Measurements from ENCODE around the gene DNAH7. TPM values are rescaled to one million over a fixed set of nuclear protein-coding genes. Genes with fewer than 3 reads are reported as not detected.

DNAH7 gene
- total RNA-seq, 6 experiments from 2014 or later, result 0.12 to 0.35 (median 0.26) TPM

GRCh38 chr2:195848119-195848899, 220.3 kb downstream of the DNAH7 start:
- H3K4me1 ChIP-seq, result no peaks in the 10 kb centered on the region
- ATAC-seq, result no peak
- 48% methylated on average over 2 of the region's 4 CpGs for WGBS (ENCODE audit: insufficient coverage, low coverage, low lambda C conversion rate, missing lambda C conversion rate)
- H3K27ac ChIP-seq, result no peak overlapping the region
- no peaks in the 10 kb centered on the region for H3K9me3 ChIP-seq
- intact Hi-C loops (cut with DNase I), result no loop called here
- no peaks in the 10 kb centered on the region for H3K36me3 ChIP-seq
- no peak for TF ChIP-seq CTCF (IDR thresholded peaks at IDR 0.05)
- no peak for TF ChIP-seq POLR2A (IDR thresholded peaks at IDR 0.05)
- H3K27me3 ChIP-seq, result no peaks in the 10 kb centered on the region
- no peak for DNase-seq
- H3K4me3 ChIP-seq, result no peak overlapping the region

- peaks cover 0 to 5% of the 10 kb centered on the region in 2 donors for H3K27me3 ChIP-seq
- no peak for TF ChIP-seq CTCF (IDR thresholded peaks at IDR 0.05)
- H3K4me1 ChIP-seq, result no peaks in the 10 kb centered on the region
- ATAC-seq, result no peak
- H3K4me3 ChIP-seq, result no peak overlapping the region
- H3K9me3 ChIP-seq, result no peaks in the 10 kb centered on the region
- WGBS (ENCODE audit: insufficient coverage, low coverage, low lambda C conversion rate, missing lambda C conversion rate), result 24% methylated on average over 3 of the region's 3 CpGs
- intact Hi-C loops (cut with DNase I), result no loop called here
- no peaks in the 10 kb centered on the region for H3K36me3 ChIP-seq
- DNase-seq, result no peak
- no peak overlapping the region for H3K27ac ChIP-seq
Observed at GRCh38 chr2:195842932-195843331, 225.7 kb downstream of the DNAH7 start.

GRCh38 chr2:195838002-195838401, 230.6 kb downstream of the DNAH7 start:
- DNase-seq (no peak), ATAC-seq (no peak)
- intact Hi-C loops (cut with DNase I), result no loop called here
- TF ChIP-seq POLR2A (IDR thresholded peaks at IDR 0.05), result no peak
- no peak for TF ChIP-seq CTCF (IDR thresholded peaks at IDR 0.05)
- H3K4me3 ChIP-seq, result no peak overlapping the region
- no peaks in the 10 kb centered on the region for H3K4me1 ChIP-seq
- H3K36me3 ChIP-seq, result no peaks in the 10 kb centered on the region
- WGBS (ENCODE audit: insufficient coverage, low coverage, low lambda C conversion rate, missing lambda C conversion rate), result 65% methylated on average over 1 of the region's 1 CpG
- H3K27ac ChIP-seq, result no peak overlapping the region
- H3K9me3 ChIP-seq, result no peaks in the 10 kb centered on the region
- peaks cover 0 to 5% of the 10 kb centered on the region in 2 donors for H3K27me3 ChIP-seq

- intact Hi-C loops (cut with DNase I), result no loop called here
- H3K9me3 ChIP-seq, result no peaks in the 10 kb centered on the region
- H3K36me3 ChIP-seq, result no peaks in the 10 kb centered on the region
- 79% methylated on average over 2 of the region's 2 CpGs for WGBS (ENCODE audit: insufficient coverage, low coverage, low lambda C conversion rate, missing lambda C conversion rate)
- H3K27ac ChIP-seq, result no peak overlapping the region
- ATAC-seq, result no peak
- no peak for TF ChIP-seq POLR2A (IDR thresholded peaks at IDR 0.05)
- TF ChIP-seq CTCF (IDR thresholded peaks at IDR 0.05), result no peak
- no peak overlapping the region for H3K4me3 ChIP-seq
- peaks cover 0 to 5% of the 10 kb centered on the region in 2 donors for H3K27me3 ChIP-seq
- H3K4me1 ChIP-seq, result no peaks in the 10 kb centered on the region
- no peak for DNase-seq
Observed at GRCh38 chr2:195836002-195836401, 232.6 kb downstream of the DNAH7 start.
